Upper lobe of left lung (tissue), 4 donors: ENCODE results near the gene AGAP1.

ENCODE experiments used
- CTCF ChIP-seq, 6 experiments: fragments of 450-650 bp in 4 of 6; fragments of 200-600 bp in 2 of 6; sonication (generic) in 2 of 6; IDR thresholded peaks; one replicate each; pipeline ENCODE4 v1.5.1; 2016 to 2019; ENCODE audit warnings: antibody characterized with exemption in 6 of 6
- POLR2A ChIP-seq, 4 donors: fragments of 450-650 bp; IDR thresholded peaks; one replicate each; pipeline ENCODE4 v1.5.1; 2016 to 2017; ENCODE audit warnings: antibody characterized with exemption in 4 of 4, mild to moderate bottlenecking in 2 of 4
- POLR2AphosphoS5 ChIP-seq, 2 donors: sonication (generic); formaldehyde crosslinking; IDR thresholded peaks; one replicate each; pipeline ENCODE4 v1.5.1; 2017; ENCODE audit warnings: antibody characterized with exemption in 2 of 2

GRCh38 chr2:235910067-235910466 is 416.2 kb downstream of the AGAP1 start:
- TF ChIP-seq CTCF (IDR thresholded peaks at IDR 0.05) (no peak), POLR2AphosphoS5 (IDR thresholded peaks at IDR 0.05) (no peak), POLR2A (IDR thresholded peaks at IDR 0.05) (no peak)
